GM23248 (cell line): Measurements from ENCODE around the gene TRIM9. TPM values are rescaled to one million over a fixed set of nuclear protein-coding genes. Genes with fewer than 3 reads are reported as not detected.

Source experiments
- DNase-seq: peaks from one replicate; pipeline ENCODE4 v3.0.0-alpha.2; 2015
- H2AFZ ChIP-seq: fragments of 200-600 bp; sonication (generic); 2 replicates; pipeline ENCODE4 v1.6.1; 2016; ENCODE audit warnings: antibody characterized with exemption
- H3F3A ChIP-seq: fragments of 200-600 bp; sonication (generic); 2 replicates; pipeline ENCODE4 v1.6.1; 2016; ENCODE audit warnings: mild to moderate bottlenecking, antibody characterized with exemption, mixed run types; ENCODE audit not compliant: insufficient read depth
- H3K27ac ChIP-seq: fragments of 200-600 bp; sonication (generic); 2 replicates; pipeline ENCODE4 v1.5.1; 2016; ENCODE audit warnings: mild to moderate bottlenecking
- H3K27me3 ChIP-seq: fragments of 200-600 bp; sonication (generic); replicated peaks from 2 replicates; pipeline ENCODE4 v1.6.1; 2016; ENCODE audit warnings: mild to moderate bottlenecking; ENCODE audit not compliant: insufficient read depth
- H3K36me3 ChIP-seq: fragments of 200-600 bp; sonication (generic); 2 replicates; pipeline ENCODE4 v1.6.1; 2016; ENCODE audit warnings: low read depth, mild to moderate bottlenecking
- H3K4me1 ChIP-seq: fragments of 200-600 bp; sonication (generic); 2 replicates; pipeline ENCODE4 v1.6.1; 2016; ENCODE audit warnings: mild to moderate bottlenecking; ENCODE audit not compliant: insufficient read depth
- H3K4me2 ChIP-seq: fragments of 200-600 bp; sonication (generic); one replicate; pipeline ENCODE4 v1.6.1; 2016; ENCODE audit warnings: mild to moderate bottlenecking; ENCODE audit not compliant: unreplicated experiment
- H3K4me3 ChIP-seq: fragments of 200-600 bp; sonication (generic); 2 replicates; pipeline ENCODE4 v1.5.1; 2016; ENCODE audit warnings: mild to moderate bottlenecking
- H3K79me2 ChIP-seq: fragments of 200-600 bp; sonication (generic); 2 replicates; pipeline ENCODE4 v1.6.1; 2016; ENCODE audit warnings: mild to moderate bottlenecking; ENCODE audit not compliant: insufficient read depth
- H3K9ac ChIP-seq: fragments of 200-600 bp; sonication (generic); 2 replicates; pipeline ENCODE4 v1.6.1; 2016; ENCODE audit warnings: mild to moderate bottlenecking
- H3K9me2 ChIP-seq: fragments of 200-600 bp; sonication (generic); 2 replicates; pipeline ENCODE4 v1.6.1; 2016; ENCODE audit warnings: mixed run types, mild to moderate bottlenecking, moderate library complexity; ENCODE audit not compliant: insufficient read depth
- H3K9me3 ChIP-seq: fragments of 200-600 bp; sonication (generic); one replicate; pipeline ENCODE4 v1.6.1; 2017; ENCODE audit warnings: low read depth
- H4K20me1 ChIP-seq: fragments of 200-600 bp; sonication (generic); 2 replicates; pipeline ENCODE4 v1.6.0; 2016; ENCODE audit not compliant: insufficient read depth
- EZH2 ChIP-seq: fragments of 200-600 bp; sonication (generic); IDR thresholded peaks from 2 replicates; pipeline ENCODE4 v1.6.1; 2018; ENCODE audit warnings: antibody characterized with exemption, mild to moderate bottlenecking; ENCODE audit not compliant: insufficient read depth, poor library complexity, severe bottlenecking
- EZH2phosphoT487 ChIP-seq: fragments of 200-600 bp; sonication (generic); IDR thresholded peaks from 2 replicates; pipeline ENCODE4 v1.6.1; 2018; ENCODE audit warnings: antibody characterized with exemption, moderate library complexity, mild to moderate bottlenecking, low read depth; ENCODE audit not compliant: insufficient read depth
- WGBS, 2 experiments: methylation state at CpG; one replicate each; pipeline ENCODE4 v1.1.6; 2015 to 2017; ENCODE audit warnings: low lambda C conversion rate in 2 of 2, low coverage in 1 of 2; ENCODE audit errors: missing lambda C conversion rate in 2 of 2; 5-methylcytosine and 5-hydroxymethylcytosine counted together
- in situ Hi-C: fragments of 300-500 bp; cut with MboI; formaldehyde crosslinking; loops from 2 replicates; pipeline ENCODE4 v1.15.0; 2020
- polyA plus RNA-seq: library from polyadenylated mRNA; unstranded; fragments of >200 nt; fragmentation: Nextera tagmentation; extraction: Ambion mirVana; gene quantifications from 2 replicates; pipeline ENCODE4 v1.2.1, GENCODE V29; 2016
- total RNA-seq: library from RNA; depleted of rRNA; stranded (reverse); fragments of >200 nt; shearing (Covaris generic); gene quantifications from 2 replicates; pipeline ENCODE4 v1.2.3, GENCODE V29; 2014

The TRIM9 gene
- total and polyA plus RNA-seq, 2 experiments from 2014 or later: 0.25 to 0.32 TPM

DNA sequence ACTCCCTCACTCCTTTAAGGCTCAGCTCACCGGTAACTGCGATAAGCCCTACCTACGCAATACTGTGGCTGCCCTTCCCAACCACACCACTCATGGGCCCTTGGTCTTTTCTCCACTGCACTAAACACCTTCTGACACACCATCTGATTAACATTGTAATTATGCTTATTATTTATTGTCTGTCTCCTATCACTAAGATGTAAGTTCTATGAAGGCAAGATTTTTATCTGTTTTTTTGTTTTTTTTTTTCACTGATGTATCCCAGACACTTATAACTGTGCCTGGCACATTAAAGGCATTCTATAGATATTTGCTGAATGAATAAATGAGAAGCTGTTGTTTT lies 116.4 kb downstream of the TRIM9 start:
- Histone ChIP-seq H4K20me1 (no peaks in the 10 kb centered on the region), H3K9me3 (no peaks in the 10 kb centered on the region), H3K79me2 (no peaks in the 10 kb centered on the region), H2AFZ (no peak overlapping the region), H3F3A (no peaks in the 10 kb centered on the region), H3K4me1 (no peaks in the 10 kb centered on the region), H3K27ac (no peak overlapping the region), H3K9me2 (no peaks in the 10 kb centered on the region), H3K36me3 (no peaks in the 10 kb centered on the region), H3K4me2 (no peak overlapping the region), H3K4me3 (no peak overlapping the region), H3K27me3 (no peaks in the 10 kb centered on the region), H3K9ac (no peak overlapping the region)
- in situ Hi-C loops: no loop called here
- TF ChIP-seq EZH2 (no peak), EZH2phosphoT487 (no peak)
- DNase-seq: no peak
- 96 to 100% methylated on average over 3 of the region's 3 CpGs for WGBS, 2 experiments

DNA sequence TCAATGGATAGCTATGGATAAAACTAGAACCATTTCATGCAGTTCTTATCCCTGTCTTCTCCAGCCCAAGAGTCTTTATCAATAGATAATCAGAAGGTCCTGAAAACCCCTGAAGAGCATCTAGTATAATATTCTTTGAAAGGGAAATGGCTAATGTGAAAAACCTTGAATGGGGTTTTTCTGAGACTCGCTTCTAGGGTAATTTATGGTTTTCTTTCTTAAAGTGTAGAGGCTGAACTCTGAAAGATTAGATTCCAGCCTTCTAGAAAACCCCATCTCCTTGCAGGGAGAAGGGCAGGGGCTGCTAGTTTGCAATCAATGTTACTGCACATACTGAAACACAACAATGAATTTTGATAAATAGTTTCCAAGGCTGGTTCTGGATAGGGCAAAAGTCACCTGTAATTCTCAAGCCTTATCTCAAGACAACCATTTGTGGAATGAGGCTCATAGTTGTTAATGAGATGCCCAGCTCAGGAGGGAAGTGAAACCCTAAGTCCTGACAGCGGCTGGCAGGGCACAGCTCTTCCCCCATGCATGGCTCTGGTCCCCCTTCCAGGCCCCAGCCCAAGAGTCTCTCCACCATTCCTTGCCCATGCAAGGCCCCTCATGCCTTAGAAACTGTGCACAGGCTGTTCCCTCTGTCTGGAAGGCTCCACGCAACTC lies 116.9 kb downstream of the TRIM9 start:
- Histone ChIP-seq H3K9me3 (no peaks in the 10 kb centered on the region), H3K9ac (no peak overlapping the region), H3K4me3 (no peak overlapping the region), H2AFZ (no peak overlapping the region), H3K36me3 (no peaks in the 10 kb centered on the region), H3K27ac (no peak overlapping the region), H3K4me2 (no peak overlapping the region), H3K27me3 (no peaks in the 10 kb centered on the region), H4K20me1 (no peaks in the 10 kb centered on the region), H3F3A (no peaks in the 10 kb centered on the region), H3K9me2 (no peaks in the 10 kb centered on the region), H3K4me1 (no peaks in the 10 kb centered on the region), H3K79me2 (no peaks in the 10 kb centered on the region)
- no peak for DNase-seq
- 93 to 96% methylated on average over 3 of the region's 3 CpGs for WGBS, 2 experiments
- in situ Hi-C loops: no loop called here
- no peak for TF ChIP-seq EZH2phosphoT487
- TF ChIP-seq EZH2: no peak

DNA sequence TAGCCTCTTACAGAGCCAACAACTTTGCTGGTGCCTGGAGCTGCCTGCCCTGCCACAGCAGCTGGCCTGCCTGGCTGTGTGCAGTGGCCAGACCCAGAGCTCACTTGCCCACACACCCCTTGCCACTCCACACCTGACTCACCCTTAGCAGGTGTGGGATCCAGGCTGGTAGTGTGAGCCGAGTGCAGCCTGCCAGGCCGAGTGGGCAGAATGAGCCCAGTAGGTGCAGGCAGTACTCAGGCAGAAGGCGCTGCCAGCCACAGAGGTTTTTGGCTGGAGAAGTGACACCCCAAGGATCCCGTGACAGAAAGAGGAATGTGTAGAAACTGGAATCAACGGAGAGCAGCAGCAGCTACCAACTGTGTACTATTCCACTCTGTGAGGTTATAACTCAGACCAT lies 120.8 kb downstream of the TRIM9 start:
- no peak for DNase-seq
- Histone ChIP-seq H3K4me1 (no peaks in the 10 kb centered on the region), H3K79me2 (no peaks in the 10 kb centered on the region), H3K9ac (no peak overlapping the region), H3K9me3 (no peaks in the 10 kb centered on the region), H3F3A (no peaks in the 10 kb centered on the region), H4K20me1 (no peaks in the 10 kb centered on the region), H3K27ac (no peak overlapping the region), H3K4me3 (no peak overlapping the region), H2AFZ (no peak overlapping the region), H3K36me3 (no peaks in the 10 kb centered on the region), H3K9me2 (no peaks in the 10 kb centered on the region), H3K27me3 (no peaks in the 10 kb centered on the region), H3K4me2 (no peak overlapping the region)
- in situ Hi-C loops: no loop called here
- 80 to 88% methylated on average over 5 of the region's 5 CpGs for WGBS, 2 experiments
- TF ChIP-seq EZH2phosphoT487 (no peak), EZH2 (no peak)

DNA sequence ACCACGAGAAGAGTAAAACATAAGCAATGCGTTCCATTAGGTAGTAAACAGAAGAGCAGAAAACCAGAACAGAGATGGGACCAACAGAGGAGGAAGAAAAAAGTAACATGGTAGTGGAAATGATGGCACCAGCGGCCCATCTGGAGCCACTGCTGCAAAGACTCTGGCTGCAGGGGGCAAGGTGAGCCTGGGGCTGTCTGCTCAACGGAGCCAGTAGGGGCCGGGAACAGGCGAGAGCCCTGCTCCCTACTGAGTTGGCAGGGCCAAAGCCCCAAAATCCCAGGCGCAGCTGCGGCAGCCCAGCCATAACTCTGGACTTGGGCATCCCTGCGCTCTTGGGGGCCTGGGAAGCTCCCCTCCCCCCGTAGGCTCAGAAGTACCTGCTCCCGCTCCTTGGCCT lies 122.2 kb downstream of the TRIM9 start:
- no peak overlapping the region for H3K4me2 ChIP-seq
- H3K9me3 ChIP-seq: no peaks in the 10 kb centered on the region
- H3K27ac ChIP-seq: no peak overlapping the region
- H3K4me1 ChIP-seq: no peaks in the 10 kb centered on the region
- H3K9me2 ChIP-seq: no peaks in the 10 kb centered on the region
- H3K9ac ChIP-seq: no peak overlapping the region
- 85 to 90% methylated on average over 11 of the region's 11 CpGs for WGBS, 2 experiments
- in situ Hi-C loops: no loop called here
- H3K4me3 ChIP-seq: no peak overlapping the region
- no peak for TF ChIP-seq EZH2
- TF ChIP-seq EZH2phosphoT487: no peak
- no peaks in the 10 kb centered on the region for H3K36me3 ChIP-seq
- H3K27me3 ChIP-seq: no peaks in the 10 kb centered on the region
- no peak overlapping the region for H2AFZ ChIP-seq
- H3K79me2 ChIP-seq: no peaks in the 10 kb centered on the region
- no peaks in the 10 kb centered on the region for H3F3A ChIP-seq
- DNase-seq: no peak
- H4K20me1 ChIP-seq: no peaks in the 10 kb centered on the region
